ENCODE measurements around the gene FAM219A. TPM values are rescaled to one million over a fixed set of nuclear protein-coding genes. Genes with fewer than 3 reads are reported as not detected.

The FAM219A gene
- total RNA-seq, 1 experiment from 2014 or later = 14.7 TPM

- H3K4me3 ChIP-seq (ENCODE audit: low read depth, low read length) = no peak overlapping the region
- H3K27me3 Mint-ChIP-seq (ENCODE audit: insufficient read depth, unreplicated experiment) = peaks cover 17% of the 10 kb centered on the region
- H3K36me3 ChIP-seq (ENCODE audit: control insufficient read depth, insufficient read depth, low read length) = no peaks in the 10 kb centered on the region
- no peaks in the 10 kb centered on the region for H3K4me1 ChIP-seq
- H3K27me3 ChIP-seq (replicated peaks; ENCODE audit: control insufficient read depth, insufficient read depth, low read length) = no peaks in the 10 kb centered on the region
- H3K9me3 ChIP-seq = no peaks in the 10 kb centered on the region
- BruUV-seq (replicated peaks) = no TSS peak
- no peaks in the 10 kb centered on the region for H3K9me3 Mint-ChIP-seq (ENCODE audit: unreplicated experiment)
- ChIA-PET POLR2A (no interaction called here), CTCF (interaction anchor here (0.7 to 2.9 kb wide), 4 partner anchors 42 to 101 kb away, joined by 3 to 16 read pairs (median 5); no protein-coding TSS in a partner anchor)
- H3K4me1 Mint-ChIP-seq (ENCODE audit: low read depth, unreplicated experiment) = no peaks in the 10 kb centered on the region
- DNase-seq = no peak
- H3K4me3 Mint-ChIP-seq (ENCODE audit: unreplicated experiment) = no peak overlapping the region
- no peak for TF ChIP-seq CTCF (IDR thresholded peaks at IDR 0.05; ENCODE audit: insufficient read depth in 1 of 2, low read depth in 1 of 2, low read length in 1 of 2, severe bottlenecking in 1 of 2, unreplicated experiment in 1 of 2)
- H3K27ac Mint-ChIP-seq (ENCODE audit: unreplicated experiment) = no peak overlapping the region
- intact Hi-C loops (cut with micrococcal nuclease; ENCODE audit: unreplicated experiment) = loop anchor here (2.0 to 5.0 kb wide), 3 partner anchors 46 to 169 kb away; no protein-coding TSS in a partner anchor
- no peaks in the 10 kb centered on the region for H3K36me3 Mint-ChIP-seq (ENCODE audit: insufficient read depth, unreplicated experiment)
Measured at GRCh38 chr9:34501372-34501771, 43.0 kb upstream of the FAM219A start.

GRCh38 chr9:34500623-34501267 lies 42.4 kb upstream of the FAM219A start:
- no peaks in the 10 kb centered on the region for H3K4me1 ChIP-seq
- H3K27me3 ChIP-seq (replicated peaks; ENCODE audit: control insufficient read depth, insufficient read depth, low read length) = no peaks in the 10 kb centered on the region
- Mint-ChIP-seq H3K4me3 (ENCODE audit: unreplicated experiment) (no peak overlapping the region), H3K9me3 (ENCODE audit: unreplicated experiment) (no peaks in the 10 kb centered on the region), H3K27me3 (ENCODE audit: insufficient read depth, unreplicated experiment) (peaks cover 17% of the 10 kb centered on the region), H3K36me3 (ENCODE audit: insufficient read depth, unreplicated experiment) (no peaks in the 10 kb centered on the region), H3K27ac (ENCODE audit: unreplicated experiment) (no peak overlapping the region), H3K4me1 (ENCODE audit: low read depth, unreplicated experiment) (no peaks in the 10 kb centered on the region)
- intact Hi-C loops (cut with micrococcal nuclease; ENCODE audit: unreplicated experiment) = loop anchor here (1.0 to 5.0 kb wide), 5 partner anchors 47 to 168 kb away; no protein-coding TSS in a partner anchor
- ChIA-PET POLR2A (no interaction called here), CTCF (interaction anchor here (0.9 to 2.9 kb wide), 4 partner anchors 62 to 97 kb away, joined by 3 to 16 read pairs (median 6); no protein-coding TSS in a partner anchor)
- H3K36me3 ChIP-seq (ENCODE audit: control insufficient read depth, insufficient read depth, low read length) = no peaks in the 10 kb centered on the region
- TF ChIP-seq CTCF (IDR thresholded peaks at IDR 0.05; ENCODE audit: insufficient read depth in 1 of 2, low read depth in 1 of 2, low read length in 1 of 2, severe bottlenecking in 1 of 2, unreplicated experiment in 1 of 2) = peak; percentile 93 to 96
- DNase-seq = peak; percentile 54 to 76
- no peak overlapping the region for H3K4me3 ChIP-seq (ENCODE audit: low read depth, low read length)
- H3K9me3 ChIP-seq = no peaks in the 10 kb centered on the region
- BruUV-seq (replicated peaks) = no TSS peak

DNA sequence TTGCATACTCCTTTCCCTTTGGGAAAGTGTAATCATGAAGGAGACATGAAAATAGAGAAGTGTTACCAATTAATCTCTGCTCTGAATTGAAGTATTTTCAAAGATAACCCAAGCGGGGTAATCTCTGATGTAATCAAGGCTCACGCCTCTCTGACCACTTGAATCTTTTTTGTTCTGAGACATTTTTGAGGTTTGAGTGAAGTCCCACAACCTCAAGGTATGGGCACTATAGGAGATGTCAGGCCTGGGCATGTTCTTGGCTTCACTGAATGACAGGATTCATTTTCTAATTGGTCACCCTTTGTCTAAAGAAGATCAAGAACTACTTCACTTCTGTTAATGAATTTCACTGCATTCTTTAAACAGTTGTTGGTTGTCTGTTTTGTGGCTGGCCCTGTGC lies 40.7 kb upstream of the FAM219A start:
- H3K9me3 Mint-ChIP-seq (ENCODE audit: unreplicated experiment) = no peaks in the 10 kb centered on the region

More for the DNA sequence above, 40.7 kb upstream of the FAM219A start:
- Mint-ChIP-seq H3K27me3 (ENCODE audit: insufficient read depth, unreplicated experiment) (peaks cover 7% of the 10 kb centered on the region), H3K4me3 (ENCODE audit: unreplicated experiment) (no peak overlapping the region), H3K36me3 (ENCODE audit: insufficient read depth, unreplicated experiment) (no peaks in the 10 kb centered on the region), H3K4me1 (ENCODE audit: low read depth, unreplicated experiment) (no peaks in the 10 kb centered on the region), H3K27ac (ENCODE audit: unreplicated experiment) (no peak overlapping the region)
- Histone ChIP-seq H3K4me3 (ENCODE audit: low read depth, low read length) (no peak overlapping the region), H3K9me3 (no peaks in the 10 kb centered on the region), H3K27me3 (replicated peaks; ENCODE audit: control insufficient read depth, insufficient read depth, low read length) (no peaks in the 10 kb centered on the region), H3K36me3 (ENCODE audit: control insufficient read depth, insufficient read depth, low read length) (no peaks in the 10 kb centered on the region), H3K4me1 (no peaks in the 10 kb centered on the region)
- CTCF ChIA-PET = interaction anchor here (1.5 kb wide), 1 partner anchor 95 kb away, joined by 3 read pairs; no protein-coding TSS in a partner anchor
- no peak for TF ChIP-seq CTCF (IDR thresholded peaks at IDR 0.05; ENCODE audit: insufficient read depth in 1 of 2, low read depth in 1 of 2, low read length in 1 of 2, severe bottlenecking in 1 of 2, unreplicated experiment in 1 of 2)
- DNase-seq = no peak
- no TSS peak for BruUV-seq (replicated peaks)
- intact Hi-C loops (cut with micrococcal nuclease; ENCODE audit: unreplicated experiment) = no loop called here
- POLR2A ChIA-PET = no interaction called here

Data from Caco-2 (cell line).